K562 (cell line): ENCODE data around the gene GLI1. TPM values are rescaled to one million over a fixed set of nuclear protein-coding genes. Genes with fewer than 3 reads are reported as not detected.

ENCODE experiments used
- CGGBP1 ChIP-seq: fragments of 250-450 bp; sonication (Bioruptor Pico); IDR thresholded peaks from 2 replicates; pipeline ENCODE4 v1.9.0; 2021; ENCODE audit warnings: mild to moderate bottlenecking
- CXXC5 ChIP-seq: fragments of 250-450 bp; sonication (Bioruptor Pico); IDR thresholded peaks from 2 replicates; pipeline ENCODE4 v1.8.0; 2022; ENCODE audit warnings: inconsistent platforms, mild to moderate bottlenecking, moderate library complexity
- DMBX1 ChIP-seq: fragments of 250-450 bp; sonication (Bioruptor Pico); IDR thresholded peaks from 2 replicates; pipeline ENCODE4 v1.8.0; 2022; ENCODE audit warnings: inconsistent platforms, mild to moderate bottlenecking, moderate library complexity, borderline replicate concordance
- EGR1 ChIP-seq: fragments of 450-650 bp; conservative IDR thresholded peaks from 2 replicates; pipeline ENCODE4 v1.6.1; 2017; ENCODE audit warnings: mild to moderate bottlenecking
- ERF ChIP-seq: fragments of 450-650 bp; formaldehyde crosslinking; IDR thresholded peaks from 2 replicates; pipeline ENCODE4 v1.4.0; 2020; ENCODE audit warnings: mild to moderate bottlenecking, mixed read lengths
- FIP1L1 ChIP-seq: fragments of 200-400 bp; formaldehyde crosslinking; IDR thresholded peaks from 2 replicates; pipeline ENCODE4 v1.6.1; 2018; ENCODE audit warnings: mild to moderate bottlenecking, low read depth, low read length; ENCODE audit not compliant: poor library complexity, severe bottlenecking
- LCOR ChIP-seq: sonication (generic); formaldehyde crosslinking; IDR thresholded peaks from 2 replicates; pipeline ENCODE4 v1.8.0; 2022; ENCODE audit warnings: mild to moderate bottlenecking, missing genetic modification reagents
- MAFF ChIP-seq: IDR thresholded peaks from 2 replicates; pipeline ENCODE4 v1.6.1; 2012; ENCODE audit warnings: low read length, improper control_type of control experiment
- MAZ ChIP-seq, 2 experiments: fragments of 450-650 bp in 1 of 2; sonication (generic) in 1 of 2; formaldehyde crosslinking; IDR thresholded peaks in 1 of 2; conservative IDR thresholded peaks in 1 of 2; 2 replicates each; pipeline versions ENCODE4 v1.4.0 to v1.5.0; 2020; ENCODE audit warnings: mild to moderate bottlenecking in 1 of 2, missing genetic modification reagents in 1 of 2
- NFIC ChIP-seq: fragments of 450-650 bp; IDR thresholded peaks from 2 replicates; pipeline ENCODE4 v1.6.1; 2017; ENCODE audit warnings: mild to moderate bottlenecking, inconsistent platforms
- NR2F6 ChIP-seq: fragments of 450-650 bp; formaldehyde crosslinking; IDR thresholded peaks from 2 replicates; pipeline ENCODE4 v1.4.0; 2020; ENCODE audit warnings: mild to moderate bottlenecking
- NR4A1 ChIP-seq, 2 experiments: fragments of 250-450 bp in 1 of 2; fragments of 450-650 bp in 1 of 2; sonication (Bioruptor Pico) in 1 of 2; IDR thresholded peaks; 2 replicates each; pipeline versions ENCODE4 v1.4.0 to v1.6.1; 2016 to 2020; ENCODE audit warnings: mild to moderate bottlenecking in 2 of 2, missing compliant biosample characterization in 1 of 2, missing genetic modification characterization in 1 of 2, moderate library complexity in 1 of 2
- PCBP1 ChIP-seq: fragments of 200-400 bp; formaldehyde crosslinking; IDR thresholded peaks from 2 replicates; pipeline ENCODE4 v1.6.1; 2018; ENCODE audit warnings: mild to moderate bottlenecking, low read depth, low read length; ENCODE audit not compliant: poor library complexity, severe bottlenecking
- PCBP2 ChIP-seq: fragments of 200-400 bp; formaldehyde crosslinking; IDR thresholded peaks from 2 replicates; pipeline ENCODE4 v1.6.1; 2018; ENCODE audit warnings: low read length, low read depth, mild to moderate bottlenecking, moderate library complexity; ENCODE audit not compliant: poor library complexity, severe bottlenecking
- PHB ChIP-seq: fragments of 250-450 bp; sonication (Bioruptor Pico); IDR thresholded peaks from 2 replicates; pipeline ENCODE4 v1.5.0; 2021
- PKNOX1 ChIP-seq: fragments of 450-650 bp; IDR thresholded peaks from 2 replicates; pipeline ENCODE4 v1.6.1; 2016
- PRMT5 ChIP-seq: sonication (generic); formaldehyde crosslinking; IDR thresholded peaks from 2 replicates; pipeline ENCODE4 v1.5.0; 2020; ENCODE audit warnings: missing genetic modification reagents
- PYGO2 ChIP-seq: fragments of 450-650 bp; IDR thresholded peaks from 2 replicates; pipeline ENCODE4 v1.6.1; 2016; ENCODE audit warnings: mild to moderate bottlenecking, missing genetic modification characterization, moderate library complexity, missing compliant biosample characterization
- SUPT5H ChIP-seq: fragments of 450-650 bp; IDR thresholded peaks from 2 replicates; pipeline ENCODE4 v1.6.1; 2016
- TCF3 ChIP-seq: sonication (generic); formaldehyde crosslinking; IDR thresholded peaks from 2 replicates; pipeline ENCODE4 v1.4.0; 2020; ENCODE audit warnings: mild to moderate bottlenecking, missing genetic modification reagents
- TRIM28 ChIP-seq: fragments of 450-650 bp; IDR thresholded peaks from 2 replicates; pipeline ENCODE4 v1.6.1; 2017
- VEZF1 ChIP-seq: fragments of 200-800 bp; sonication (Bioruptor generic); IDR thresholded peaks from 2 replicates; pipeline ENCODE4 v1.6.1; 2017; ENCODE audit warnings: missing genetic modification characterization, missing compliant biosample characterization
- ZKSCAN3 ChIP-seq: fragments of 250-450 bp; sonication (Bioruptor Pico); IDR thresholded peaks from 2 replicates; pipeline ENCODE4 v1.4.0; 2020
- ZNF263 ChIP-seq: sonication (generic); formaldehyde crosslinking; IDR thresholded peaks from 2 replicates; pipeline ENCODE4 v1.8.0; 2022; ENCODE audit warnings: mild to moderate bottlenecking, missing genetic modification reagents, borderline replicate concordance
- ZNF444 ChIP-seq: fragments of 250-450 bp; sonication (Bioruptor Pico); IDR thresholded peaks from 2 replicates; pipeline ENCODE4 v1.4.0; 2020; ENCODE audit warnings: mild to moderate bottlenecking, moderate library complexity
- ZNF511 ChIP-seq: sonication (generic); formaldehyde crosslinking; IDR thresholded peaks from 2 replicates; pipeline ENCODE4 v1.8.0; 2022; ENCODE audit warnings: mild to moderate bottlenecking, missing genetic modification reagents
- ZNF77 ChIP-seq: fragments of 250-450 bp; sonication (Bioruptor Pico); IDR thresholded peaks from 2 replicates; pipeline ENCODE4 v1.5.0; 2020
- polyA plus RNA-seq, 8 experiments: library from polyadenylated mRNA; depleted of rRNA in 4 of 8; stranded (reverse) in 5 of 8; unstranded in 3 of 8; fragments of >200 nt; fragmentation: Nextera tagmentation in 2 of 8; fragmentation: Illumina TruSeq in 1 of 8; extraction: Ambion mirVana in 2 of 8; extraction: Trizol in 1 of 8; gene quantifications; 2 replicates each; pipeline versions ENCODE4 v1.2.1 to v1.2.3, GENCODE V29; 2011 to 2014; ENCODE audit warnings: inconsistent platforms in 1 of 8, missing spikeins in 1 of 8
- total RNA-seq, 7 experiments: library from RNA; depleted of rRNA in 6 of 7; stranded (reverse); fragments of >200 nt in 6 of 7; fragmentation: Illumina TruSeq in 2 of 7; extraction: Trizol in 2 of 7; gene quantifications; 2 replicates each; pipeline versions ENCODE4 v1.2.1 to v1.2.3, GENCODE V29; 2011 to 2021; ENCODE audit warnings: low replicate concordance in 1 of 7

The GLI1 gene
- total and polyA plus RNA-seq, 9 of the 15 experiments (the other 6 are each of a cell fraction or from before 2014, with no cell fraction given): 0.24 to 3.7 (median 0.61) TPM

- TF ChIP-seq ERF: peak; percentile 83; the same call in 1 of the 2 replicates
- TF ChIP-seq MAFF: no peak
- TF ChIP-seq FIP1L1: peak; percentile 61
- no peak for TF ChIP-seq ZNF77 (CRISPR knock-in tag)
- TF ChIP-seq MAZ (CRISPR knock-in tag; conservative IDR thresholded peaks at IDR 0.05 in 1 of 2, IDR thresholded peaks at IDR 0.05 in 1 of 2): no peak; a peak in 2 of 4 replicates
- TF ChIP-seq EGR1: peak; percentile 89
- TF ChIP-seq NR4A1 (CRISPR knock-in tag; IDR thresholded peaks at IDR 0.05): 0 out of 2 replicates have a peak, but pooled peaks have one; percentile 44
- TF ChIP-seq NR4A1 (tag; IDR thresholded peaks at IDR 0.05): no peak; the same call in 1 of the 2 replicates
- peak; percentile 100 for TF ChIP-seq VEZF1
- TF ChIP-seq TCF3 (CRISPR knock-in tag): no peak
- TF ChIP-seq NFIC: peak; percentile 70
- peak; percentile 16; the same call in 1 of the 2 replicates for TF ChIP-seq PYGO2 (tag)
- TF ChIP-seq ZKSCAN3 (CRISPR knock-in tag): no peak
- TF ChIP-seq SUPT5H: peak; percentile 99
- TF ChIP-seq ZNF263 (CRISPR knock-in tag): peak; percentile 72; the same call in 1 of the 2 replicates
- no peak for TF ChIP-seq PRMT5 (CRISPR knock-in tag)
- peak; percentile 97 for TF ChIP-seq LCOR
- no peak for TF ChIP-seq TRIM28
- 0 out of 2 replicates have a peak, but pooled peaks have one; percentile 30 for TF ChIP-seq PHB (CRISPR knock-in tag)
- TF ChIP-seq PCBP2: no peak
- TF ChIP-seq ZNF511 (CRISPR knock-in tag): peak; percentile 75; the same call in 1 of the 2 replicates
- TF ChIP-seq PCBP1: no peak
- TF ChIP-seq NR2F6 (CRISPR knock-in tag): peak; percentile 26; the same call in 1 of the 2 replicates
- peak; percentile 75; the same call in 1 of the 2 replicates for TF ChIP-seq CGGBP1 (CRISPR knock-in tag)
- TF ChIP-seq PKNOX1: peak; percentile 94
- peak; percentile 70 for TF ChIP-seq CXXC5
- TF ChIP-seq DMBX1 (CRISPR knock-in tag): peak; percentile 73; the same call in 1 of the 2 replicates
- TF ChIP-seq ZNF444 (CRISPR knock-in tag): peak; percentile 23; the same call in 1 of the 2 replicates
These were observed 60.7 kb downstream of the GLI1 start, which contains the start of gene DDIT3 (continued) for GRCh38 chr12:57520053-57520818.
